ENCODE measurements around the gene PRKCQ. TPM values are rescaled to one million over a fixed set of nuclear protein-coding genes. Genes with fewer than 3 reads are reported as not detected.

Gene PRKCQ
- total RNA-seq, 1 experiment from 2014 or later = 4.0 TPM

DNA sequence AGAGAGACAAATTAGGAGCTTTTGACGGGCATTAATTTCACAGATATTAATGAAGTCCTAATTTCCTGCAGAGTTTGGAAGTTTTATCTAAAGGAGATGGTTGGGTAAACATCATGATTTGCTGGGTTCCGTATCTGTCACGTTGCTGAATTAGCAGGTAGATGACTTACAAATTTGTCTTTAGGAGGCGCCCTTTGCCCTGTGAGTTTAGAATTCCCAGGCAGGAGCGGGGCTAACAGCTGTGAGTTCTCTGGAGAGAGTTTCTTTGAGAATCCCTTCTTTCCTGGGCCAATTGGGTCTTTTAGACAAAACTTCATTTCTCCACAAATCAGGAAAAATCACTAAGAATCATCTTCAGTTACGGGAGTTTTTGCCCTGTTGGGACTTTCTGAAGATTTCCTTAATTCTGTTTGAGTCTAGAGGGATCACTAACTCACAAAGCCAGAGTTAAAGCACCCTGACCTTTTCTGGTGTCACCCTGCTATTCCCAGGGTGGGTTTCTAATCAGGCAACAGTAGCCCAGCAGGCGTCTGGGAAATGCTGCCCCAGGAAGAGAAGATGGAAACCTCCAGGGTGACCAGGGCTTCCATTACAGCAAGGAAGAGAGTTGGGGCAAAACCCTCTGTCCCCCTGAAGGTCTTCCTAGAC is 63.7 kb downstream of the PRKCQ start:
- no peak overlapping the region for H3K27ac ChIP-seq
- TF ChIP-seq, protein P1, sequence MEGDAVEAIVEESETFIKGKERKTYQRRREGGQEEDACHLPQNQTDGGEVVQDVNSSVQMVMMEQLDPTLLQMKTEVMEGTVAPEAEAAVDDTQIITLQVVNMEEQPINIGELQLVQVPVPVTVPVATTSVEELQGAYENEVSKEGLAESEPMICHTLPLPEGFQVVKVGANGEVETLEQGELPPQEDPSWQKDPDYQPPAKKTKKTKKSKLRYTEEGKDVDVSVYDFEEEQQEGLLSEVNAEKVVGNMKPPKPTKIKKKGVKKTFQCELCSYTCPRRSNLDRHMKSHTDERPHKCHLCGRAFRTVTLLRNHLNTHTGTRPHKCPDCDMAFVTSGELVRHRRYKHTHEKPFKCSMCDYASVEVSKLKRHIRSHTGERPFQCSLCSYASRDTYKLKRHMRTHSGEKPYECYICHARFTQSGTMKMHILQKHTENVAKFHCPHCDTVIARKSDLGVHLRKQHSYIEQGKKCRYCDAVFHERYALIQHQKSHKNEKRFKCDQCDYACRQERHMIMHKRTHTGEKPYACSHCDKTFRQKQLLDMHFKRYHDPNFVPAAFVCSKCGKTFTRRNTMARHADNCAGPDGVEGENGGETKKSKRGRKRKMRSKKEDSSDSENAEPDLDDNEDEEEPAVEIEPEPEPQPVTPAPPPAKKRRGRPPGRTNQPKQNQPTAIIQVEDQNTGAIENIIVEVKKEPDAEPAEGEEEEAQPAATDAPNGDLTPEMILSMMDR (conservative IDR thresholded peaks at IDR 0.05) = no peak
- TF ChIP-seq EZH2 (IDR thresholded peaks at IDR 0.05; ENCODE audit: low read depth) = no peak
- H3K79me2 ChIP-seq (ENCODE audit: low read depth) = no peaks in the 10 kb centered on the region
- no peaks in the 10 kb centered on the region for H3F3A ChIP-seq (ENCODE audit: insufficient read depth, low read depth)
- intact Hi-C loops (cut with micrococcal nuclease; ENCODE audit: unreplicated experiment) = no loop called here
- no peak for DNase-seq
- CTCF ChIA-PET = no interaction called here
- no peaks in the 10 kb centered on the region for H3K9me3 ChIP-seq (ENCODE audit: insufficient read depth, low read depth)
- no peaks in the 10 kb centered on the region for H3K9me2 ChIP-seq (ENCODE audit: insufficient read depth)
- no peaks in the 10 kb centered on the region for H3K36me3 ChIP-seq (ENCODE audit: low read depth)
- POLR2A ChIA-PET (ENCODE audit: unreplicated experiment) = no interaction called here
- no peaks in the 10 kb centered on the region for H4K20me1 ChIP-seq (ENCODE audit: insufficient read depth)
- H3K4me3 ChIP-seq = no peak overlapping the region
- no peak overlapping the region for H3K4me2 ChIP-seq
- H3K4me1 ChIP-seq (replicated peaks; ENCODE audit: insufficient read depth) = no peaks in the 10 kb centered on the region
- BruUV-seq (replicated peaks) = no TSS peak
- no peak overlapping the region for H2AFZ ChIP-seq
- no peaks in the 10 kb centered on the region for H3K27me3 ChIP-seq (ENCODE audit: insufficient read depth, low read depth)

DNA sequence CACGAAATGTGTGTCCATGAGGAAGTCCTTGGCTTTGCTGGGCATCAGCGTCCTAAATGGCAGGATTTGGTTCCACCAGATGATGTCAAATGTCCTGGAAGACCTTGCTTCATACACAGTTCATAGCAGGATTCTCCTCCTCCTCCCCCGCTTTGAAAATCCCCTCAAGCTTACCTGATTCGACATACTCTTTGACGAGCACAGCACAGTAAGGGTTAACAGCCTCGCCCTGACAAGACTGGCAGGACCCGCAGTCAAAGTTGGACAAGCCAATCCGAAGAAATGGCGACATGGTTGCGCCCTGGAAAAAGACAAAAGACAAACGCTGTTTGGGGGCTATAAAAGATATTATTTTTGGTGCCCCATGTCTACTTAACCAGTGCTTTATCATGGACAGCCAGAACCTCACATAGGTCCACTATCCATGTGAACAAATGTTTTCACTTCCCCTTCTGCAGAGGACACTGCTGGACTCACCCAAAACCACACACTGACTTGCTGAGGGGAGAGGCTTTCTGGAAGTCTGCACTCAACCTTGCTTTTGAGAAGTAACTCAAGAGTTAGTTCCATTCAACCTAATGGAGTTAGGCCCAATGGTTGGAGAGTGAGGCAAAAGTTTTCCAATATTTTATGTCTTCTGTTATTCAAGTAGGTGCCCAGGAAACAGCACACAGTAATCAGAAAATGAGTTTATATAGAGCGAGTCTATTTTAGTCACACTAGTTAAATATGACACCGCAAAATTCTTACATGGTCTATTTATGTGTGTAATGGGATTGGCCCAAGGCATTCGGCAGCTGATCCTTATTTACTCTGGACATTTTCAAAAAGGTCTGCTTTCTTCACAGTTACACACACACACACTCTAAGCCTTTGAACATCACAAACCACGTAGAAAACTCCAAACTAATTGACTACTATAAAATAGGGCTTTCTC is 65.0 kb downstream of the PRKCQ start:
- H3K9me2 ChIP-seq (ENCODE audit: insufficient read depth) = no peaks in the 10 kb centered on the region
- intact Hi-C loops (cut with micrococcal nuclease; ENCODE audit: unreplicated experiment) = no loop called here
- no peak overlapping the region for H3K4me3 ChIP-seq
- H3K79me2 ChIP-seq (ENCODE audit: low read depth) = no peaks in the 10 kb centered on the region
- H3F3A ChIP-seq (ENCODE audit: insufficient read depth, low read depth) = no peaks in the 10 kb centered on the region
- H3K4me1 ChIP-seq (replicated peaks; ENCODE audit: insufficient read depth) = no peaks in the 10 kb centered on the region
- no peak for DNase-seq
- no peak for TF ChIP-seq EZH2 (IDR thresholded peaks at IDR 0.05; ENCODE audit: low read depth)
- TF ChIP-seq, protein P1 (conservative IDR thresholded peaks at IDR 0.05) = no peak
- CTCF ChIA-PET = no interaction called here
- BruUV-seq (replicated peaks) = no TSS peak
- no peak overlapping the region for H3K27ac ChIP-seq
- no peaks in the 10 kb centered on the region for H3K27me3 ChIP-seq (ENCODE audit: insufficient read depth, low read depth)
- no peak overlapping the region for H2AFZ ChIP-seq
- H3K9me3 ChIP-seq (ENCODE audit: insufficient read depth, low read depth) = no peaks in the 10 kb centered on the region
- no peaks in the 10 kb centered on the region for H3K36me3 ChIP-seq (ENCODE audit: low read depth)
- no peak overlapping the region for H3K4me2 ChIP-seq
- no peaks in the 10 kb centered on the region for H4K20me1 ChIP-seq (ENCODE audit: insufficient read depth)
- POLR2A ChIA-PET (ENCODE audit: unreplicated experiment) = no interaction called here

DNA sequence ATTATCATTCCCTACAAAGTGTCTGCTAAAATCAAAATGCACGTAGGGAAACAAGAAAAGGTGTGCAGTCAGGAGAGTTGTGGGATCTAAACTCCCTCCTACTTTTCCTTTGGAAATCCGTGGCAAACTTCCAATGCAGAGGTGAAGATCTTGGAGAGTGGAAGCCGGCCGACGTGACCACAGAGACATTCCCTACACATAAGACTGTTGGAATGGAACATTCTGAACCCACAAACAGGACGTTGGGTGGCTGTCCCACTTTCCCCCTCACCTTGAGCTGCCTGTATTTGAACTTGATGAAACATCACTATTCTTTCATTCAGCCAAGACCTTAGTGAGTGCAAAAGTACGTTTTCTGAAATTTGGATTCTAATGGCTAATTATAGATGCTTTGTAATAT is 65.9 kb downstream of the PRKCQ start:
- no peaks in the 10 kb centered on the region for H3K27me3 ChIP-seq (ENCODE audit: insufficient read depth, low read depth)
- no TSS peak for BruUV-seq (replicated peaks)
- H3K4me2 ChIP-seq = no peak overlapping the region
- CTCF ChIA-PET = no interaction called here
- no peaks in the 10 kb centered on the region for H3K36me3 ChIP-seq (ENCODE audit: low read depth)
- H3K79me2 ChIP-seq (ENCODE audit: low read depth) = no peaks in the 10 kb centered on the region
- H3K9me2 ChIP-seq (ENCODE audit: insufficient read depth) = no peaks in the 10 kb centered on the region
- no peak overlapping the region for H2AFZ ChIP-seq
- no peaks in the 10 kb centered on the region for H3K9me3 ChIP-seq (ENCODE audit: insufficient read depth, low read depth)
- intact Hi-C loops (cut with micrococcal nuclease; ENCODE audit: unreplicated experiment) = no loop called here
- H3F3A ChIP-seq (ENCODE audit: insufficient read depth, low read depth) = no peaks in the 10 kb centered on the region
- H3K4me3 ChIP-seq = no peak overlapping the region
- TF ChIP-seq EZH2 (IDR thresholded peaks at IDR 0.05; ENCODE audit: low read depth) = no peak
- TF ChIP-seq, protein P1 (conservative IDR thresholded peaks at IDR 0.05) = no peak
- no peak overlapping the region for H3K27ac ChIP-seq
- DNase-seq = no peak
- H4K20me1 ChIP-seq (ENCODE audit: insufficient read depth) = no peaks in the 10 kb centered on the region
- POLR2A ChIA-PET (ENCODE audit: unreplicated experiment) = no interaction called here
- no peaks in the 10 kb centered on the region for H3K4me1 ChIP-seq (replicated peaks; ENCODE audit: insufficient read depth)
